Measurements from ENCODE around the gene KLF13. TPM values are rescaled to one million over a fixed set of nuclear protein-coding genes. Genes with fewer than 3 reads are reported as not detected.

KLF13 gene
- polyA plus RNA-seq, 2 of the 4 experiments (the other 2 are of a cell fraction), result 53.5 TPM

DNA sequence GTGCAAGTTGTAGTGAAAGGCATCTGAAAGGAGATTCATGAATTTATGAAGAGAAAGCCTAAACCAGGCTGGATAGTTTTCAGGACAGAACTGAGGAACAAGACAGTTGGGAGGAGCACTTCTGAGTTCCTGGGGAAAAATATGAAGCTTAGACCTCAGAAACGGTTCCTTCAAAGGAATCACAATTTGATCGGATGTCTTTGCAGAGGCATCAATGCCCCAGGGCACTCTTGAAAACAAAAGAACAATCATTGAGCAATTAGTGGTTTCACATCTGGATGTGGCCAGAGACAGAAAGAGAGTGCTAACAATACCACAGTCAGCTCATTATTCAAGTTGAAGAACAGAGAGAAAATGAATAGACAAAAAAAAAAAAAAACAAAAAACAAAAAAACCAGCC, 86.2 kb downstream of the KLF13 start:
- 73% methylated on average over 2 of the region's 2 CpGs for WGBS (ENCODE audit: missing lambda C conversion rate)
- ChIA-PET POLR2A (no interaction called here), CTCF (interaction anchor here (0.6 to 2.4 kb wide), 6 partner anchors 13 to 284 kb away, joined by 3 to 13 read pairs (median 4); no protein-coding TSS in a partner anchor)
- Histone ChIP-seq H3K27ac (no peak overlapping the region), H3K4me1 (no peaks in the 10 kb centered on the region), H3K9me3 (peaks cover 22% of the 10 kb centered on the region), H3K4me2 (no peak overlapping the region), H3K4me3 (no peak overlapping the region)
- DNase-seq (ENCODE audit: low read depth in 1 of 2, low spot score in 1 of 2), result no peak
- no peak for ATAC-seq
- no peak for FAIRE-seq
- no peak for TF ChIP-seq RFX5 (IDR thresholded peaks at IDR 0.05)
- TF ChIP-seq, protein P1, sequence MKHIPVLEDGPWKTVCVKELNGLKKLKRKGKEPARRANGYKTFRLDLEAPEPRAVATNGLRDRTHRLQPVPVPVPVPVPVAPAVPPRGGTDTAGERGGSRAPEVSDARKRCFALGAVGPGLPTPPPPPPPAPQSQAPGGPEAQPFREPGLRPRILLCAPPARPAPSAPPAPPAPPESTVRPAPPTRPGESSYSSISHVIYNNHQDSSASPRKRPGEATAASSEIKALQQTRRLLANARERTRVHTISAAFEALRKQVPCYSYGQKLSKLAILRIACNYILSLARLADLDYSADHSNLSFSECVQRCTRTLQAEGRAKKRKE (CRISPR knock-in tag; IDR thresholded peaks at IDR 0.05; ENCODE audit: low read depth), result no peak
- TF ChIP-seq, protein P2, sequence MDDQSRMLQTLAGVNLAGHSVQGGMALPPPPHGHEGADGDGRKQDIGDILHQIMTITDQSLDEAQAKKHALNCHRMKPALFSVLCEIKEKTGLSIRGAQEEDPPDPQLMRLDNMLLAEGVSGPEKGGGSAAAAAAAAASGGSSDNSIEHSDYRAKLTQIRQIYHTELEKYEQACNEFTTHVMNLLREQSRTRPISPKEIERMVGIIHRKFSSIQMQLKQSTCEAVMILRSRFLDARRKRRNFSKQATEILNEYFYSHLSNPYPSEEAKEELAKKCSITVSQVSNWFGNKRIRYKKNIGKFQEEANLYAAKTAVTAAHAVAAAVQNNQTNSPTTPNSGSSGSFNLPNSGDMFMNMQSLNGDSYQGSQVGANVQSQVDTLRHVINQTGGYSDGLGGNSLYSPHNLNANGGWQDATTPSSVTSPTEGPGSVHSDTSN (IDR thresholded peaks at IDR 0.05), result no peak
- TF ChIP-seq NFE2L2 (conservative IDR thresholded peaks at IDR 0.05; ENCODE audit: low read length), result no peak
- TF ChIP-seq, protein P3, sequence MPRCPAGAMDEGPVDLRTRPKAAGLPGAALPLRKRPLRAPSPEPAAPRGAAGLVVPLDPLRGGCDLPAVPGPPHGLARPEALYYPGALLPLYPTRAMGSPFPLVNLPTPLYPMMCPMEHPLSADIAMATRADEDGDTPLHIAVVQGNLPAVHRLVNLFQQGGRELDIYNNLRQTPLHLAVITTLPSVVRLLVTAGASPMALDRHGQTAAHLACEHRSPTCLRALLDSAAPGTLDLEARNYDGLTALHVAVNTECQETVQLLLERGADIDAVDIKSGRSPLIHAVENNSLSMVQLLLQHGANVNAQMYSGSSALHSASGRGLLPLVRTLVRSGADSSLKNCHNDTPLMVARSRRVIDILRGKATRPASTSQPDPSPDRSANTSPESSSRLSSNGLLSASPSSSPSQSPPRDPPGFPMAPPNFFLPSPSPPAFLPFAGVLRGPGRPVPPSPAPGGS (IDR thresholded peaks at IDR 0.05), result no peak

DNA sequence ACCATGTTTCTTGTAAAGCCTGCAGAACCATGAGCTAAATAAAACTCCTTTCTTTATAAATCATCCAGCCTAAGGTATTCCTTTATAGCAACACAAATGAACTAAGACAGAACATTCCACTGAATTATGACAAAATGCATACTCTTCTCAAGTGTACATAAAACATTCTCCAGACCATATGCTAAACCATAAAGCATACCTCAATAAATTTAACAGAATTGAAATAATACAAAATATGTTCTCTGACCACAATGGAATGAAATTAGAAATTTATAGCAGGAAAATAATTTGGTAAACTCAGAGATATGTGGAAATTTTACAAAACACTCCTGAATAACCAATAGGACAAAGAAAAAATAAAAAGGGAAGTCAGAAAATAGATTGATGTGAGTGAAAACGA, 88.6 kb downstream of the KLF13 start:
- TF ChIP-seq, protein P1 (CRISPR knock-in tag; IDR thresholded peaks at IDR 0.05; ENCODE audit: low read depth), result no peak
- TF ChIP-seq CBX8 (IDR thresholded peaks at IDR 0.05), result no peak
- TF ChIP-seq HEYL (CRISPR knock-in tag; IDR thresholded peaks at IDR 0.05), result no peak
- no peak for TF ChIP-seq GATA3 (IDR thresholded peaks at IDR 0.05; ENCODE audit: borderline replicate concordance)
- no peak for TF ChIP-seq HOXB13 (CRISPR knock-in tag; IDR thresholded peaks at IDR 0.05; ENCODE audit: low read depth)
- no peaks in the 10 kb centered on the region for H3K4me1 ChIP-seq
- ATAC-seq (no peak), DNase-seq (ENCODE audit: low read depth in 1 of 2, low spot score in 1 of 2) (no peak), FAIRE-seq (peak; percentile 7)
- no peak overlapping the region for H3K4me3 ChIP-seq
- peaks cover 10% of the 10 kb centered on the region for H3K9me3 ChIP-seq
- CTCF ChIA-PET, result interaction anchor here (1.1 to 2.2 kb wide), 4 partner anchors 9 to 73 kb away, joined by 3 to 7 read pairs (median 4); no protein-coding TSS in a partner anchor
- H3K4me2 ChIP-seq, result no peak overlapping the region
- H3K27ac ChIP-seq, result no peak overlapping the region
- POLR2A ChIA-PET, result no interaction called here
- WGBS (ENCODE audit: missing lambda C conversion rate), result 37% methylated on average over 1 of the region's 1 CpG

DNA sequence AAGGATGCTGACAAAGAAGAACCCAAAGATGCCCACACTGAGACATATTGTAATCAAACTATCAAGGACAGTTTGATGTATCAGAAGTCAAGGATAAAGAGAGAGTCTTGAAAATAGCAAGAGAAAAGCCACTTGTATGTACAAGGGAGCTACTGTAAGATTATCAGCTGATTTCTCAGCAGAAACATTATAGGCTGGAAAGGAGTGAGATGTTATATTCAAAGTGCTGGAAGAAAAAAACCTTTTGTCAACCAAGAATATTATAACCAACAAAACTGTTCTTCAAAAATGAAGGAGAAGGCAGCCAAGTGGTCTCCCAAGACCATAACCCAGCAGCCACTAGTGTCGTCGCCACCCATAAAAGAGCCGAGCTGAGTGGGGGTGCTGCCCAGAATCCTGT, 93.2 kb downstream of the KLF13 start:
- no peak overlapping the region for H3K27ac ChIP-seq
- no peak for FAIRE-seq
- no peak for DNase-seq (ENCODE audit: low read depth in 1 of 2, low spot score in 1 of 2)
- ChIA-PET POLR2A (no interaction called here), CTCF (interaction anchor here (0.7 to 3.1 kb wide), 3 partner anchors 8 to 69 kb away, joined by 3 to 10 read pairs (median 7); no protein-coding TSS in a partner anchor)
- no peaks in the 10 kb centered on the region for H3K4me1 ChIP-seq
- WGBS (ENCODE audit: missing lambda C conversion rate), result 71% methylated on average over 3 of the region's 3 CpGs
- TF ChIP-seq, protein P4, sequence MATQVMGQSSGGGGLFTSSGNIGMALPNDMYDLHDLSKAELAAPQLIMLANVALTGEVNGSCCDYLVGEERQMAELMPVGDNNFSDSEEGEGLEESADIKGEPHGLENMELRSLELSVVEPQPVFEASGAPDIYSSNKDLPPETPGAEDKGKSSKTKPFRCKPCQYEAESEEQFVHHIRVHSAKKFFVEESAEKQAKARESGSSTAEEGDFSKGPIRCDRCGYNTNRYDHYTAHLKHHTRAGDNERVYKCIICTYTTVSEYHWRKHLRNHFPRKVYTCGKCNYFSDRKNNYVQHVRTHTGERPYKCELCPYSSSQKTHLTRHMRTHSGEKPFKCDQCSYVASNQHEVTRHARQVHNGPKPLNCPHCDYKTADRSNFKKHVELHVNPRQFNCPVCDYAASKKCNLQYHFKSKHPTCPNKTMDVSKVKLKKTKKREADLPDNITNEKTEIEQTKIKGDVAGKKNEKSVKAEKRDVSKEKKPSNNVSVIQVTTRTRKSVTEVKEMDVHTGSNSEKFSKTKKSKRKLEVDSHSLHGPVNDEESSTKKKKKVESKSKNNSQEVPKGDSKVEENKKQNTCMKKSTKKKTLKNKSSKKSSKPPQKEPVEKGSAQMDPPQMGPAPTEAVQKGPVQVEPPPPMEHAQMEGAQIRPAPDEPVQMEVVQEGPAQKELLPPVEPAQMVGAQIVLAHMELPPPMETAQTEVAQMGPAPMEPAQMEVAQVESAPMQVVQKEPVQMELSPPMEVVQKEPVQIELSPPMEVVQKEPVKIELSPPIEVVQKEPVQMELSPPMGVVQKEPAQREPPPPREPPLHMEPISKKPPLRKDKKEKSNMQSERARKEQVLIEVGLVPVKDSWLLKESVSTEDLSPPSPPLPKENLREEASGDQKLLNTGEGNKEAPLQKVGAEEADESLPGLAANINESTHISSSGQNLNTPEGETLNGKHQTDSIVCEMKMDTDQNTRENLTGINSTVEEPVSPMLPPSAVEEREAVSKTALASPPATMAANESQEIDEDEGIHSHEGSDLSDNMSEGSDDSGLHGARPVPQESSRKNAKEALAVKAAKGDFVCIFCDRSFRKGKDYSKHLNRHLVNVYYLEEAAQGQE (IDR thresholded peaks at IDR 0.05), result no peak
- TF ChIP-seq, protein P1 (CRISPR knock-in tag; IDR thresholded peaks at IDR 0.05; ENCODE audit: low read depth), result no peak
- TF ChIP-seq MYC (IDR thresholded peaks at IDR 0.05; ENCODE audit: borderline replicate concordance, low read length), result no peak
- TF ChIP-seq ZSCAN20 (CRISPR knock-in tag; IDR thresholded peaks at IDR 0.05), result no peak
- TF ChIP-seq KDM5A (IDR thresholded peaks at IDR 0.05), result no peak
- no peak for TF ChIP-seq CHD2 (IDR thresholded peaks at IDR 0.05; ENCODE audit: low read length, partially characterized antibody)
- H3K4me2 ChIP-seq, result no peak overlapping the region
- peaks cover 22% of the 10 kb centered on the region for H3K9me3 ChIP-seq
- no peak for ATAC-seq
- H3K4me3 ChIP-seq, result no peak overlapping the region

Measured in A549 (cell line).